Keratinocyte (primary cell): ENCODE data around the gene TMEM258.

Source experiments
- CTCF ChIP-seq, 3 experiments: IDR thresholded peaks in 1 of 3; conservative IDR thresholded peaks in 1 of 3; optimal IDR thresholded peaks in 1 of 3; 2 replicates in 2 of 3; 3 replicates in 1 of 3; pipeline versions ENCODE3 to v1.5.1; 2011; ENCODE audit warnings: low read length in 3 of 3, mild to moderate bottlenecking in 3 of 3, moderate library complexity in 2 of 3, control low read depth in 1 of 3, inconsistent platforms in 1 of 3; ENCODE audit not compliant: insufficient read depth in 2 of 3; ENCODE audit errors: extremely low read depth in 1 of 3
- EZH2 ChIP-seq: IDR thresholded peaks from one replicate; pipeline ENCODE4 v1.6.1; 2012; ENCODE audit warnings: inconsistent platforms, mild to moderate bottlenecking, low read length, moderate library complexity

- no peak for TF ChIP-seq CTCF (optimal IDR thresholded peaks at IDR 0.05 in 1 of 3, IDR thresholded peaks at IDR 0.05 in 1 of 3, conservative IDR thresholded peaks at IDR 0.05 in 1 of 3; ENCODE audit: extremely low read depth in 1 of 3, insufficient read depth in 2 of 3, low read length in 3 of 3)
- TF ChIP-seq EZH2: no peak
These were observed 22.0 kb upstream of the TMEM258 start for GRCh38 chr11:61814247-61814957.
